GM18526 (cell line): ENCODE data around the gene SP1.

Source experiments
- POLR2A ChIP-seq: IDR thresholded peaks from 3 replicates; pipeline ENCODE4 v1.6.1; 2011; ENCODE audit not compliant: insufficient read length; ENCODE audit errors: extremely low read depth

Gene SP1

DNA sequence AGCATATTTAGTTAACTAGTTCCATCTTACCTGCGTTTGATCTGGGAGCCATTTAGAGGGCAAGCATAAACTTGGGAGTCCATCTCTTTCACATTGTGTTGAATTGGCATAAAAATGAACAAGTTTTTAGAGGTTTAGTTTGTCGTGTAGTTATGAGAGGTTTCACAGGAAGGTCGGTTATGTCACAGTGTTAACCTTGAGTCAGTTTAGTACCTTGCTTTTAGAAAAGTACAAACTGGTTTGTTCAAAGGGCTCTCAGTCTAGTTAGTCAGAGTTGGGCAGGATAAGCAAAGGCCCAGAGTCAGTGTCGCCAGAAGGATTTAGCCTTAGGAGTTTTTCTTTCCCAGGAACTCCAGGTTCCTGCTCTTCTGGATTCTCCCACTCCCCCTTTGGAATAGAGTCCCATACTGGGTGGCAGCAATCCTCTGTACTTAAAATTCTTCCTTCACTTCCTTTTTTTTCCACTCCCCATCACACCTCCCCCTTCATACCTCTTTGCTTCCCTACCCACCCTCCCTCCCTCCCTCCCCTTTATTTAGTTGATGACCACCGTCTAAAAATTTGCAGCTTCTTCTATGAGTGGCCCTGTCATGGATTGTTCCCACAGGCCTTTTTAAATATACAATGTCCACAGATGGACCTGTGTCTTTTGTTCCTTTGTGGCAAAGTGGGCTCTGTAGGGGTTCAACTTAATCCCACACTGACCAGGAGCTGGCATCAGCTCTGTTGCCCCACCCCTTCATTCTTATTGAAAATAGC lies 84.0 kb downstream of the SP1 start:
- no peak for TF ChIP-seq POLR2A

DNA sequence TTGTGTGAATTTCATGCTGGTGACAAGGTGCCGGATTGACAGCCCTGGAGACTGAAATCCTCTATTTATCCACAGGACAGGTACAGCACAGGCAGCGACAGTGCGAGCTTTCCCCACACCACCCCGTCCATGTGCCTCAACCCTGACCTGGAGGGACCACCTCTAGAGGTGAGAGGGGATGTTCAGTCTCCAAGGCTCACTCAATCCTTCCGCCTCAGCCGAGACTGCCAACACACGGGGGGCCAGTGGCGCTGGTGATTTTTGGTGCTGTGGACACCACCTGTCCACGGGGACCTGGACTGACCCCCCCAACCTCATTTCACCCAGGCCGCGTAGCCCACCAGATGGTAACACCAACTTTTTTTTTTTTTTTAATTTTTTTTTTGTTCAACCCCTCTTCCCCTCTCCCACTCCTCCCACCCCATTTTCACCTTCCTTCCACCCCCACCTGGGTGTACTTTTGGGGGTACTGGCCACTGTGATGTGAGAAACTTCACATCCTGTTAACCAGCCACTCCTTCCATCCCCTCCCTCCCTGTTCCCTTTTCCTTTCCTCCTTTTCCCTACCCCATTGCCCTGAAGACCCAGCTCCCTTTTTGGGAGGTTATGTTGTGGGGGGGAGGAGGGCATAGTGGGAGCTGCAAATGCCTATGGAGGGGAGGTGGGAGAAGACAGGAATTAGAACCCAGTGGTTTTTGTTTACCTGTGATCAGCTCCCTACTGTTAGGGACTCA lies 84.9 kb downstream of the SP1 start:
- no peak for TF ChIP-seq POLR2A

DNA sequence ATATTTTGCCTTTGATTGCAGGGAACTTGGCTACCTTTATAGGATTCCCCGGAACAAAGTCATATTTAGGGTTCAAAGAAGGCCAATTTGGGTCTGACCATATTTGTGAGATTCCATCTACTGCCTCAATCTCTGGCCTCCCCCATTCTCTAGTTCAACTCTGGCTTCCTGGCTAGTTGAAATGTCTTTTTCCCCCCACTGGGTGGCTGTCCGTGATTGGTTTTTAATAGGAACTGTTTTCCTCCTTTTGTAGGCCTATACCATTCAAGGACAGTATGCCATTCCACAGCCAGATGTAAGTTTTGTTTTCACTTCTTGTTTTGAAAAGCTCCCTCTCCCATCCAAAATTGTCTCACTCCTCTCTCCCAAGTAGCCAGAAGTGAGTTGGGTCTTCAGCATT lies 85.7 kb downstream of the SP1 start:
- TF ChIP-seq POLR2A, result no peak
